A549 (cell line): ENCODE measurements around the gene MTHFD2L. TPM values are rescaled to one million over a fixed set of nuclear protein-coding genes. Genes with fewer than 3 reads are reported as not detected.

Experiments used
- ATAC-seq, 2 experiments: fragments of 200-7000 bp in 1 of 2; fragments of >200 bp in 1 of 2; cut with Nextera tagmentation in 1 of 2; cut with Tn5 transposase in 1 of 2; 3 replicates each; pipeline versions ENCODE4 v1.8.0 to v1.9.1; 2018 to 2020; ENCODE audit warnings: mild to moderate bottlenecking in 1 of 2, moderate library complexity in 1 of 2
- CTCF ChIA-PET: fragments of 300-600 bp; sonication (Branson Sonifier 250); formaldehyde crosslinking; extraction: SDS; loops from one replicate; lab custom pipeline; 2021; ENCODE audit warnings: antibody characterized with exemption, inconsistent platforms; lab: Yijun Ruan, JAX
- POLR2A ChIA-PET: fragments of 350-600 bp; formaldehyde crosslinking; extraction: SDS; loops from one replicate; lab custom pipeline; 2021; ENCODE audit warnings: antibody characterized with exemption, inconsistent platforms; lab: Yijun Ruan, JAX
- DNase-seq, 2 experiments: peaks; one replicate each; pipeline versions ENCODE4 v3.0.0 to v3.0.0-alpha.2; 2011 to 2016; ENCODE audit warnings: low read depth in 1 of 2, low spot score in 1 of 2
- FAIRE-seq: peaks from 2 replicates; lab custom pipeline; 2011; peaks lifted over from hg19 to GRCh38; lab: Jason Lieb, UNC
- H3K27ac ChIP-seq, 2 experiments: fragments of >200 bp; sonication (Bioruptor Twin); formaldehyde crosslinking; 3 replicates each; pipeline ENCODE4 v1.5.1; 2016 to 2017
- H3K4me1 ChIP-seq: fragments of >200 bp; sonication (Bioruptor Twin); formaldehyde crosslinking; 3 replicates; pipeline ENCODE4 v1.6.1; 2016
- H3K4me2 ChIP-seq: fragments of >200 bp; sonication (Bioruptor Twin); formaldehyde crosslinking; 3 replicates; pipeline ENCODE4 v1.6.1; 2016
- H3K4me3 ChIP-seq: fragments of >200 bp; sonication (Bioruptor Twin); formaldehyde crosslinking; 3 replicates; pipeline ENCODE4 v1.5.1; 2016
- H3K9me3 ChIP-seq: fragments of >200 bp; sonication (Bioruptor Twin); formaldehyde crosslinking; 3 replicates; pipeline ENCODE4 v1.6.1; 2016
- BHLHE40 ChIP-seq: IDR thresholded peaks from 2 replicates; pipeline ENCODE4 v1.6.1; 2012; ENCODE audit warnings: low read depth, low read length, inconsistent platforms
- CBX8 ChIP-seq: fragments of 200-600 bp; sonication (generic); IDR thresholded peaks from 2 replicates; pipeline ENCODE4 v1.6.1; 2016
- CEBPB ChIP-seq, 2 experiments: fragments of >200 bp in 1 of 2; sonication (Bioruptor Twin) in 1 of 2; formaldehyde crosslinking in 1 of 2; IDR thresholded peaks; 2 replicates each; pipeline ENCODE4 v1.6.1; 2012 to 2016
- CHD4 ChIP-seq: fragments of 200-600 bp; sonication (generic); IDR thresholded peaks from 2 replicates; pipeline ENCODE4 v1.6.1; 2016; ENCODE audit warnings: antibody characterized with exemption, mild to moderate bottlenecking, borderline replicate concordance
- ESRRA ChIP-seq: fragments of 150-350 bp; IDR thresholded peaks from 2 replicates; pipeline ENCODE4 v1.6.1; 2014; ENCODE audit warnings: mild to moderate bottlenecking, low read length, borderline replicate concordance
- FOSB ChIP-seq: fragments of 250-450 bp; sonication (Bioruptor Pico); IDR thresholded peaks from 2 replicates; pipeline ENCODE4 v1.5.0; 2020; ENCODE audit warnings: mild to moderate bottlenecking, moderate library complexity
- FOSL2 ChIP-seq, 2 experiments: fragments of 450-650 bp in 1 of 2; fragments of >200 bp in 1 of 2; sonication (Bioruptor Twin) in 1 of 2; formaldehyde crosslinking; IDR thresholded peaks; 2 replicates each; pipeline versions ENCODE4 v1.5.0 to v1.6.1; 2016 to 2020; ENCODE audit warnings: mild to moderate bottlenecking in 1 of 2, moderate library complexity in 1 of 2
- FOXS1 ChIP-seq: fragments of 250-450 bp; sonication (Bioruptor Pico); IDR thresholded peaks from 2 replicates; pipeline ENCODE4 v1.5.0; 2020; ENCODE audit warnings: mild to moderate bottlenecking, moderate library complexity
- HDAC2 ChIP-seq: fragments of 200-600 bp; sonication (generic); IDR thresholded peaks from 2 replicates; pipeline ENCODE4 v1.6.1; 2016
- HEYL ChIP-seq: fragments of 250-450 bp; sonication (Bioruptor Pico); IDR thresholded peaks from 2 replicates; pipeline ENCODE4 v1.8.0; 2021; ENCODE audit warnings: mild to moderate bottlenecking, moderate library complexity
- HOXA7 ChIP-seq: fragments of 250-450 bp; sonication (Bioruptor Pico); IDR thresholded peaks from 2 replicates; pipeline ENCODE4 v1.5.0; 2020; ENCODE audit warnings: mild to moderate bottlenecking, moderate library complexity
- JUN ChIP-seq, 2 experiments: fragments of >200 bp; sonication (Bioruptor Twin); formaldehyde crosslinking; IDR thresholded peaks; 2 replicates in 1 of 2; 3 replicates in 1 of 2; pipeline ENCODE4 v1.6.1; 2016 to 2017
- JUNB ChIP-seq: fragments of >200 bp; sonication (Bioruptor Twin); formaldehyde crosslinking; IDR thresholded peaks from 2 replicates; pipeline ENCODE4 v1.6.1; 2016
- KDM1A ChIP-seq: fragments of 200-600 bp; sonication (generic); IDR thresholded peaks from 2 replicates; pipeline ENCODE4 v1.6.1; 2016; ENCODE audit warnings: low read depth, mild to moderate bottlenecking
- MAFK ChIP-seq: fragments of 450-650 bp; IDR thresholded peaks from 2 replicates; pipeline ENCODE4 v1.6.1; 2014; ENCODE audit not compliant: partially characterized antibody
- MAZ ChIP-seq: fragments of 150-350 bp; IDR thresholded peaks from 2 replicates; pipeline ENCODE4 v1.6.1; 2014; ENCODE audit warnings: antibody characterized with exemption, low read depth, low read length, borderline replicate concordance
- MYC ChIP-seq: IDR thresholded peaks from 2 replicates; pipeline ENCODE4 v1.6.1; 2012; ENCODE audit warnings: mild to moderate bottlenecking, inconsistent platforms, low read length, improper control_type of control experiment, borderline replicate concordance
- NFE2L2 ChIP-seq: fragments of 150-350 bp; conservative IDR thresholded peaks from 2 replicates; pipeline ENCODE4 v1.6.1; 2014; ENCODE audit warnings: low read length
- PHF8 ChIP-seq: fragments of 200-600 bp; sonication (generic); IDR thresholded peaks from 2 replicates; pipeline ENCODE4 v1.6.1; 2016; ENCODE audit warnings: low read depth, mild to moderate bottlenecking, antibody characterized with exemption, moderate library complexity, borderline replicate concordance
- POLR2AphosphoS2 ChIP-seq: conservative IDR thresholded peaks from 2 replicates; pipeline ENCODE4 v1.6.1; 2012; ENCODE audit warnings: low read length, improper control_type of control experiment, inconsistent platforms
- RCOR1 ChIP-seq: fragments of 150-350 bp; IDR thresholded peaks from 2 replicates; pipeline ENCODE4 v1.6.1; 2014; ENCODE audit warnings: antibody characterized with exemption, low read length, low read depth
- RNF2 ChIP-seq: fragments of 200-600 bp; sonication (generic); IDR thresholded peaks from 2 replicates; pipeline ENCODE4 v1.6.1; 2016; ENCODE audit warnings: low read depth, mild to moderate bottlenecking, antibody characterized with exemption, moderate library complexity, borderline replicate concordance
- SMC3 ChIP-seq: fragments of >200 bp; sonication (Bioruptor Twin); formaldehyde crosslinking; IDR thresholded peaks from 3 replicates; pipeline ENCODE4 v1.6.1; 2018; ENCODE audit warnings: inconsistent platforms
- SREBF2 ChIP-seq: fragments of 450-650 bp; IDR thresholded peaks from 2 replicates; pipeline ENCODE4 v1.6.1; 2014; ENCODE audit warnings: mild to moderate bottlenecking, moderate library complexity
- TFCP2L1 ChIP-seq: fragments of 250-450 bp; sonication (Bioruptor Pico); IDR thresholded peaks from 2 replicates; pipeline ENCODE4 v1.5.0; 2021; ENCODE audit warnings: mild to moderate bottlenecking
- TP53 ChIP-seq: fragments of 250-450 bp; sonication (Bioruptor Pico); IDR thresholded peaks from 2 replicates; pipeline ENCODE4 v1.5.0; 2021; ENCODE audit warnings: mild to moderate bottlenecking, moderate library complexity
- ZC3H11A ChIP-seq: fragments of 450-650 bp; IDR thresholded peaks from 2 replicates; pipeline ENCODE4 v1.6.1; 2014; ENCODE audit warnings: antibody characterized with exemption, mild to moderate bottlenecking
- ZFP36 ChIP-seq: fragments of 450-650 bp; IDR thresholded peaks from 2 replicates; pipeline ENCODE4 v1.6.1; 2014; ENCODE audit warnings: borderline replicate concordance; ENCODE audit not compliant: partially characterized antibody
- ZNF302 ChIP-seq: fragments of 250-450 bp; sonication (Bioruptor Pico); IDR thresholded peaks from 2 replicates; pipeline ENCODE4 v1.9.0; 2021; ENCODE audit warnings: inconsistent platforms, mild to moderate bottlenecking, moderate library complexity
- WGBS: methylation state at CpG from one replicate; pipeline ENCODE4 v1.1.6; 2017; ENCODE audit errors: missing lambda C conversion rate; 5-methylcytosine and 5-hydroxymethylcytosine counted together
- polyA plus RNA-seq, 4 experiments: library from polyadenylated mRNA; depleted of rRNA in 3 of 4; stranded (reverse); fragments of >200 nt; fragmentation: RNase III in 1 of 4; extraction: RNeasy Plus Mini Kit Qiagen cat#74134 plus additional on column Dnase treatment in 1 of 4; gene quantifications; 2 replicates in 3 of 4; 3 replicates in 1 of 4; pipeline ENCODE4 v1.2.3, GENCODE V29; 2011 to 2017
- TF ChIP-seq, protein P1 (sequence below): fragments of >200 bp; sonication (Bioruptor Twin); formaldehyde crosslinking; IDR thresholded peaks from 3 replicates; pipeline ENCODE4 v1.6.1; 2016
- TF ChIP-seq, protein P2 (sequence below): IDR thresholded peaks from 2 replicates; pipeline ENCODE4 v1.6.1; 2012

MTHFD2L gene
- polyA plus RNA-seq, 2 of the 4 experiments (the other 2 are of a cell fraction) = 8.5 to 19.3 TPM

DNA sequence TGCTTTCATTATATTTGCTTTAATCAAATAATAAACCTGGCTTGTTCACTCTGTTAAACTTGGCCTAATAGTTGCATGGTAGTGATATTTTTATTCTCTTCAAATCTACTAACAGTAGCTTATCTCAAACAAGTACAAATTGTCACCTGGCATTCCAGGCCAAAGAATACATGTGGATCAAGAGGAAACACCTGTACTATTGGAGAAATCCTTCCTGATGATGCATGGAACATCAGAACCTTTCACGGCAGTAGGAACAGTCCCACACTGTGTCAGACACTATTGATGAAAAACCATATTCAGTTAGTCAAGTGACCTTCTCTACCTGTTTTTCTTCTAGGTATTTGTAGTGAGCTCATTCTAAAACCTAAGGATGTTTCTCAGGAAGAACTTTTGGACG is 17.0 kb downstream of the MTHFD2L start:
- FAIRE-seq = no peak
- Histone ChIP-seq H3K4me2 (no peak overlapping the region), H3K27ac (no peak overlapping the region), H3K4me1 (no peaks in the 10 kb centered on the region), H3K4me3 (no peak overlapping the region), H3K9me3 (no peaks in the 10 kb centered on the region)
- no peak for ATAC-seq
- TF ChIP-seq MYC (no peak), KDM1A (no peak), HOXA7 (CRISPR knock-in tag) (no peak), RNF2 (no peak), JUN (IDR thresholded peaks at IDR 0.05) (no peak), CBX8 (no peak), RCOR1 (no peak), PHF8 (no peak), SMC3 (no peak), FOXS1 (CRISPR knock-in tag) (no peak), SREBF2 (no peak), MAZ (no peak), NFE2L2 (no peak), ZC3H11A (no peak), CHD4 (no peak), ESRRA (no peak)
- WGBS = 94% methylated on average over 2 of the region's 2 CpGs
- ChIA-PET CTCF (interaction anchor here (1.1 kb wide), 1 partner anchor 136 kb away, joined by 3 read pairs; the partner anchor contains the start of gene CXCL3), POLR2A (no interaction called here)
- DNase-seq = no peak

DNA sequence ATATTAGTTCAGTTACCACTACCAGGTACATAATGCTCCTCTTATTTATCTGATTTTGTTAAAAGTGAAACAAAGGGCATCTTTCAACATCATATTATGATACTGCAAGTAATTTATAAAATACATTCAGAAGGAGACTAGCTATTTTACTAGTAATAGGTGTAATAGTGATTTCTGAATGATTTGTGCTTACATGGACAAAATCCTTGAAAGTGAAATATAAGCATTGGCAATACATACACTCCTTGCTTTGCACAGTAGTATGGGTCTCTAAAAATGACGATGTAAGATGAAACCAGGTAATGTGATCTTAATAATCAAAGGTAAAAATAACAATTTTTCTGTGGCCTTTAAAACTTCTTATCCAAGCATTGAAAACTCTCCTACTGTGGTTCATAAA is 17.5 kb downstream of the MTHFD2L start:
- no peak for DNase-seq
- Histone ChIP-seq H3K4me3 (no peak overlapping the region), H3K4me1 (no peaks in the 10 kb centered on the region), H3K27ac (no peak overlapping the region), H3K4me2 (no peak overlapping the region), H3K9me3 (no peaks in the 10 kb centered on the region)
- 92% methylated on average over 1 of the region's 1 CpG for WGBS
- ChIA-PET POLR2A (no interaction called here), CTCF (interaction anchor here (1.1 kb wide), 1 partner anchor 137 kb away, joined by 3 read pairs; the partner anchor contains the start of gene CXCL3)
- ATAC-seq = no peak
- no peak for FAIRE-seq
- TF ChIP-seq JUNB (no peak), MAFK (peak; percentile 61)

DNA sequence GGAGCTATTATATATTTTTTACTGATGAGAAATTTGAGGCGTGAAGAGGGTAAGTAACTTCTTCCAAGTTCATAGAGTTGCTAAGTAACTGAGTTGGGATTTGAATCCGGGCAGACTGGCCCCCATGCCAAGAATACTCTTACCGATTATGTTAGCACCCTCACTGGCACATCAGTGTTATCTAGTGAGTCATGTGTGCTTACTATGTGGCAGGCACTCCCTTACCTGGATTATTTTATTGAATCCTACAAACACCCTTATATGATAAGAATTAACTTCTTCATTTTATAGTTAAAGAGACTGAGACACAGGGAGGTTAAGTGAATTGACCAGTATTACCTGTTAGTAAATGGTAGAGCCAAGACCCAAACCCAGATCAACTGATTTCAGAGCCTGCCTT is 20.9 kb downstream of the MTHFD2L start:
- H3K9me3 ChIP-seq = no peaks in the 10 kb centered on the region
- no peak for TF ChIP-seq ZC3H11A
- TF ChIP-seq POLR2AphosphoS2 = no peak
- no peak for TF ChIP-seq ESRRA
- no peak for TF ChIP-seq FOSB (CRISPR knock-in tag)
- no peak for TF ChIP-seq CEBPB (IDR thresholded peaks at IDR 0.05)
- no peak for TF ChIP-seq BHLHE40
- TF ChIP-seq ZNF302 = no peak
- no peak for TF ChIP-seq ZFP36
- TF ChIP-seq CBX8 = no peak
- no peak for TF ChIP-seq TP53
- TF ChIP-seq HEYL (CRISPR knock-in tag) = no peak
- TF ChIP-seq JUNB = no peak
- no peak for TF ChIP-seq SREBF2
- TF ChIP-seq TFCP2L1 (CRISPR knock-in tag) = no peak
- no peak for TF ChIP-seq SMC3
- no peak for TF ChIP-seq FOSL2 (IDR thresholded peaks at IDR 0.05)
- TF ChIP-seq FOSL2 (CRISPR knock-in tag; IDR thresholded peaks at IDR 0.05) = no peak
- no peak for TF ChIP-seq HDAC2
- TF ChIP-seq KDM1A = no peak
- TF ChIP-seq, protein P1, sequence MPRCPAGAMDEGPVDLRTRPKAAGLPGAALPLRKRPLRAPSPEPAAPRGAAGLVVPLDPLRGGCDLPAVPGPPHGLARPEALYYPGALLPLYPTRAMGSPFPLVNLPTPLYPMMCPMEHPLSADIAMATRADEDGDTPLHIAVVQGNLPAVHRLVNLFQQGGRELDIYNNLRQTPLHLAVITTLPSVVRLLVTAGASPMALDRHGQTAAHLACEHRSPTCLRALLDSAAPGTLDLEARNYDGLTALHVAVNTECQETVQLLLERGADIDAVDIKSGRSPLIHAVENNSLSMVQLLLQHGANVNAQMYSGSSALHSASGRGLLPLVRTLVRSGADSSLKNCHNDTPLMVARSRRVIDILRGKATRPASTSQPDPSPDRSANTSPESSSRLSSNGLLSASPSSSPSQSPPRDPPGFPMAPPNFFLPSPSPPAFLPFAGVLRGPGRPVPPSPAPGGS = no peak
- TF ChIP-seq, protein P2, sequence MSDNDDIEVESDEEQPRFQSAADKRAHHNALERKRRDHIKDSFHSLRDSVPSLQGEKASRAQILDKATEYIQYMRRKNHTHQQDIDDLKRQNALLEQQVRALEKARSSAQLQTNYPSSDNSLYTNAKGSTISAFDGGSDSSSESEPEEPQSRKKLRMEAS = no peak
- TF ChIP-seq, all 56 proteins: peak for 0
- Histone ChIP-seq H3K4me2 (no peak overlapping the region), H3K4me1 (no peaks in the 10 kb centered on the region), H3K4me3 (no peak overlapping the region), H3K27ac (no peak overlapping the region)
- no peak for ATAC-seq
- ChIA-PET CTCF (no interaction called here), POLR2A (no interaction called here)
- no peak for FAIRE-seq
- 85% methylated on average over 3 of the region's 3 CpGs for WGBS
- DNase-seq = no peak
